Measurements from ENCODE around the gene NBEA. TPM values are rescaled to one million over a fixed set of nuclear protein-coding genes. Genes with fewer than 3 reads are reported as not detected.
"Not testable (repeated sequence)": the region's sequence is repeated elsewhere in the genome, so short reads cannot be mapped to it uniquely, and the experiment has no call there.

The NBEA gene
- total and polyA plus RNA-seq, 7 donors: 0.46 to 47.6 (median 38.0) TPM

DNA sequence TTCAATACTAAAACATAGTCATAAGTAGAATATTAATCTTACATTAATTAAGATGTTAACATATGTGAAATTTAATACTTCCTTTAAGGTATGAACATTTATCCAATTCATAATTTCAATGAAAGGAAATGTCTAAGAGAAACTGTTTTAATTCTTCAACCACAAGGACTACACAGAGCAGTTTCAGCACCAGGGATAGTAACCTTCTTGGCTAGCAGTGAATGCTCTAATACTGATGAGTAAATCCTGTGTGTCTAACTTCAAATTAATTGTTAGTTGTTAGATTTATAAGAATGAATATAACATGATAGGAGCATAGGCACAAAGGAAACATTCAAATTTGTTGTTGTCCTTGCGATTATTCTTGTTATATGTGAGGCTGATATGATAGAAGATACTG lies 15.6 kb upstream of the NBEA start:
- intact Hi-C loops (cut with DNase I): no loop called here
- Histone ChIP-seq H3K9me3 (no peaks in the 10 kb centered on the region), H3K4me3 (no peak overlapping the region), H3K27ac (no peak overlapping the region), H3K36me3 (no peaks in the 10 kb centered on the region), H3K27me3 (no peaks in the 10 kb centered on the region), H3K4me1 (no peaks in the 10 kb centered on the region)
- no peak for DNase-seq
- WGBS, 2 donors: 91 to 93% methylated on average over 1 of the region's 1 CpG
- no peak for TF ChIP-seq POLR2AphosphoS5 (IDR thresholded peaks at IDR 0.05)
- no peak for TF ChIP-seq EP300 (IDR thresholded peaks at IDR 0.05)
- TF ChIP-seq, protein P1, sequence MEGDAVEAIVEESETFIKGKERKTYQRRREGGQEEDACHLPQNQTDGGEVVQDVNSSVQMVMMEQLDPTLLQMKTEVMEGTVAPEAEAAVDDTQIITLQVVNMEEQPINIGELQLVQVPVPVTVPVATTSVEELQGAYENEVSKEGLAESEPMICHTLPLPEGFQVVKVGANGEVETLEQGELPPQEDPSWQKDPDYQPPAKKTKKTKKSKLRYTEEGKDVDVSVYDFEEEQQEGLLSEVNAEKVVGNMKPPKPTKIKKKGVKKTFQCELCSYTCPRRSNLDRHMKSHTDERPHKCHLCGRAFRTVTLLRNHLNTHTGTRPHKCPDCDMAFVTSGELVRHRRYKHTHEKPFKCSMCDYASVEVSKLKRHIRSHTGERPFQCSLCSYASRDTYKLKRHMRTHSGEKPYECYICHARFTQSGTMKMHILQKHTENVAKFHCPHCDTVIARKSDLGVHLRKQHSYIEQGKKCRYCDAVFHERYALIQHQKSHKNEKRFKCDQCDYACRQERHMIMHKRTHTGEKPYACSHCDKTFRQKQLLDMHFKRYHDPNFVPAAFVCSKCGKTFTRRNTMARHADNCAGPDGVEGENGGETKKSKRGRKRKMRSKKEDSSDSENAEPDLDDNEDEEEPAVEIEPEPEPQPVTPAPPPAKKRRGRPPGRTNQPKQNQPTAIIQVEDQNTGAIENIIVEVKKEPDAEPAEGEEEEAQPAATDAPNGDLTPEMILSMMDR (IDR thresholded peaks at IDR 0.05): no peak

DNA sequence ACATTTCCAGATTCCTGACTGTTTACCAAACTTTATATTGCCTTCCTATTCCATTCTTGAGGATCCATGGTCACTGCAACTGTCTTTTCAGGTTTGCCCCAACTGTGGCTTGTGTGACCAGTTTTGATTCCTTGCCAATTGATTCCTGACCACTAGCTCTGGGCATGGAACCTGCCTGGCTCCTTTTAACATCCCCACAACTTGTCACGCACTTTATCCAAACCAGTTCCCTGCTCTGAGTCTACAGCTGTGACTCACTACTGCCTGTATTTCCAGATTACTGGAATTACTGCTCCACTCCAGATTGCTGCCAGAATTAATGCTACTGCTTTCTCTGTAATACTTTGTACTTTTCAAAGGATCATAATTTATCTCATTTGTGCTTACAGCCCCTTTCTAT lies 13.4 kb upstream of the NBEA start:
- H3K36me3 ChIP-seq; H3K27ac ChIP-seq; DNase-seq; H3K9me3 ChIP-seq; intact Hi-C loops (cut with DNase I); H3K4me3 ChIP-seq; H3K4me1 ChIP-seq; H3K27me3 ChIP-seq: not testable (repeated sequence)
- WGBS, 2 donors: 78 to 84% methylated on average over 1 of the region's 1 CpG

DNA sequence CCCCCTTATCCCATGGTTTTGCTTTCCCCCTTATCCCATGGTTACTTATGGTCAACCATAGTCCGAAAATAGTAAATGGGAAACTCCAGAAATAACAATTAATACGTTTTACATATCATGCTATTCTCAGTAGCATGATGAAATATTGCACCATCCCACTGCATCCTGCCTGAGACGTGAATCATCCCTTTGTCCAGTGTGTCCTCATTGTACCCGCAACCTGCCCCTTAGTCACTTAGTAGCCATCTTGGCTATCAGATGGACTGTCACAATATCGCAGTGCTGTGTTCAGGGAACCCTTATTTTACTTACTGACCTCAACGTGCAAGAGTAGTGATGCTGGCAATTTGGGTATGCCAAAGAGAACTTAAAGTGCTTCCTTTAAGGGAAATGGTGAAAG lies 10.5 kb upstream of the NBEA start:
- TF ChIP-seq, protein P1 (IDR thresholded peaks at IDR 0.05): no peak
- TF ChIP-seq POLR2A (IDR thresholded peaks at IDR 0.05) (no peak), POLR2AphosphoS5 (IDR thresholded peaks at IDR 0.05) (no peak), EP300 (IDR thresholded peaks at IDR 0.05) (no peak)
- no peak overlapping the region for H3K27ac ChIP-seq
- no peaks in the 10 kb centered on the region for H3K27me3 ChIP-seq
- 80 to 87% methylated on average over 6 of the region's 6 CpGs for WGBS, 2 donors
- H3K4me3 ChIP-seq: no peak overlapping the region
- intact Hi-C loops (cut with DNase I): no loop called here
- H3K4me1 ChIP-seq: no peaks in the 10 kb centered on the region
- H3K9me3 ChIP-seq: no peaks in the 10 kb centered on the region
- H3K36me3 ChIP-seq: no peaks in the 10 kb centered on the region
- no peak for DNase-seq

DNA sequence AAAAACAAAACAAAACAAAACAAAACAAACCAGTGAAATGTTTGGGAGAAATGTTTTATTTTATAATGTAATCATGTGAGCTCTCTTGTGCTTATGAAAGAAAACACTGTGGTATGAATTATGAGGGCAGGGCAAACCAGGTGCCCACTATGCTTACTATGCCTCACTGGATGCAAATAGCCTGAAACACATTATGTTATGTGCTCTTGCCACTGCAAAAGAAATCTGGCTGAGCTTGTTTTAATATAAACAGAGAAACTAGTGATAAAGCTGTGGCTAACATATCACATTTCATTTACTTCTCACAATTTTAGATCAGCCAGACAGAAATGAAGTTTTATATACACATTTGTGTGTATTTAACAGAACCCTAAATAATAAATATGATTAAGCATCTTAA lies 8.7 kb upstream of the NBEA start:
- intact Hi-C loops (cut with DNase I): no loop called here
- Histone ChIP-seq H3K9me3 (no peaks in the 10 kb centered on the region), H3K4me3 (no peak overlapping the region), H3K36me3 (no peaks in the 10 kb centered on the region), H3K27me3 (no peaks in the 10 kb centered on the region), H3K27ac (no peak overlapping the region), H3K4me1 (no peaks in the 10 kb centered on the region)
- TF ChIP-seq POLR2A (IDR thresholded peaks at IDR 0.05): no peak
- TF ChIP-seq, protein P1 (IDR thresholded peaks at IDR 0.05): no peak
- no peak for DNase-seq

DNA sequence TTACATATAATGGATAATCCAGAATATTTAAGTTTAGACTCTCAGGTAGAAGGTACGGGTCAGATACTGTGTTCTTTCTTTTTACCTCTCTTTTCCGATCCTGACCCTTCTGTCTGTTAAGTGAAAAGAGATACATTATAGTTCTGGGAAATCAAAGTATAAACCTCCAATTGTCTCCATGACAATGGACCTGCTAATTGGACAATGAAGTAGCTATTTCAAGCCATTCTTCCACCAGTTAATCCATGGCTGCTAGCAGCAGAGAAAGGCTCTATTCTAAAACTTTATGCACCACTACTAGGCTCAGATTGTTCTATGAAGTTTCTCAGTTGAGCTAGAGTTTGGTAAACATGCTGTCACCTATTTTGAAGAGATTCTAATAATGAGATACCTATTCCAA lies 8.3 kb upstream of the NBEA start:
- no peaks in the 10 kb centered on the region for H3K4me1 ChIP-seq
- H3K27ac ChIP-seq: no peak overlapping the region
- TF ChIP-seq POLR2AphosphoS5 (IDR thresholded peaks at IDR 0.05): no peak
- TF ChIP-seq POLR2A (IDR thresholded peaks at IDR 0.05): no peak
- TF ChIP-seq EP300 (IDR thresholded peaks at IDR 0.05): no peak
- TF ChIP-seq, protein P1 (IDR thresholded peaks at IDR 0.05): no peak
- H3K27me3 ChIP-seq: no peaks in the 10 kb centered on the region
- WGBS, 2 donors: 90 to 94% methylated on average over 2 of the region's 2 CpGs
- no peaks in the 10 kb centered on the region for H3K36me3 ChIP-seq
- no peaks in the 10 kb centered on the region for H3K9me3 ChIP-seq
- no peak overlapping the region for H3K4me3 ChIP-seq
- DNase-seq: no peak
- intact Hi-C loops (cut with DNase I): no loop called here

All from sigmoid colon (tissue), 7 donors.